H1 (cell line): ENCODE data around the gene PLS3. TPM values are rescaled to one million over a fixed set of nuclear protein-coding genes. Genes with fewer than 3 reads are reported as not detected.

Experiments
- CTCF ChIA-PET: fragments of 300-600 bp; sonication (Branson Sonifier 250); formaldehyde crosslinking; loops from one replicate; lab custom pipeline; 2021; ENCODE audit not compliant: partially characterized antibody; lab: Charles Lee
- POLR2A ChIA-PET: fragments of 300-600 bp; sonication (Branson Sonifier 250); formaldehyde crosslinking; loops from one replicate; lab custom pipeline; 2021; ENCODE audit warnings: inconsistent platforms; ENCODE audit not compliant: partially characterized antibody; lab: Charles Lee
- DNase-seq, 2 experiments: peaks; one replicate each; pipeline versions ENCODE4 v3.0.0 to v3.0.0-alpha.2; 2010 to 2022; ENCODE audit warnings: low spot score in 2 of 2, low read depth in 1 of 2, mixed read lengths in 1 of 2
- FAIRE-seq: peaks from 2 replicates; lab custom pipeline; 2011; peaks lifted over from hg19 to GRCh38; lab: Jason Lieb, UNC
- H2AFZ ChIP-seq: 2 replicates; pipeline ENCODE4 v1.8.1; 2012; ENCODE audit warnings: low read length, inconsistent platforms
- H2AK5ac ChIP-seq: 2 replicates; pipeline ENCODE4 v1.6.1; 2013; ENCODE audit warnings: low read depth, low read length
- H2BK120ac ChIP-seq: replicated peaks from 2 replicates; pipeline ENCODE3; 2013; ENCODE audit warnings: low read depth, low read length, inconsistent platforms
- H2BK12ac ChIP-seq: 2 replicates; pipeline ENCODE4 v1.6.1; 2013; ENCODE audit warnings: low read depth, low read length
- H2BK15ac ChIP-seq: 2 replicates; pipeline ENCODE4 v1.6.1; 2013; ENCODE audit warnings: low read length
- H2BK20ac ChIP-seq: 2 replicates; pipeline ENCODE4 v1.6.1; 2013; ENCODE audit warnings: low read length
- H2BK5ac ChIP-seq: 2 replicates; pipeline ENCODE4 v1.6.1; 2013; ENCODE audit warnings: low read depth, low read length
- H3K14ac ChIP-seq: 2 replicates; pipeline ENCODE4 v1.6.1; 2013; ENCODE audit warnings: inconsistent platforms; ENCODE audit not compliant: insufficient read length
- H3K18ac ChIP-seq: 2 replicates; pipeline ENCODE4 v1.6.1; 2013; ENCODE audit warnings: low read length; ENCODE audit errors: extremely low read depth
- H3K23ac ChIP-seq: 2 replicates; pipeline ENCODE4 v1.6.1; 2013; ENCODE audit warnings: inconsistent platforms; ENCODE audit not compliant: insufficient read length
- H3K23me2 ChIP-seq: 2 replicates; pipeline ENCODE4 v1.6.1; 2013; ENCODE audit warnings: low read depth, low read length
- H3K27ac ChIP-seq: 2 replicates; pipeline ENCODE4 v1.6.1; 2011; ENCODE audit warnings: low read depth, low read length, inconsistent platforms
- H3K27me3 ChIP-seq, 4 experiments: replicated peaks in 1 of 4; 1 replicate in 1 of 4; 2 replicates in 3 of 4; pipeline versions ENCODE4 v1.6.1 to v1.8.1; 2011 to 2013; ENCODE audit warnings: low read length in 3 of 4, mild to moderate bottlenecking in 3 of 4, inconsistent platforms in 2 of 4, mixed read lengths in 2 of 4, moderate library complexity in 1 of 4; ENCODE audit not compliant: control insufficient read depth in 3 of 4, insufficient read depth in 3 of 4; ENCODE audit errors: extremely low read depth in 1 of 4
- H3K36me3 ChIP-seq, 4 experiments: 2 replicates each; pipeline versions ENCODE4 v1.6.1 to v1.8.1; 2011 to 2013; ENCODE audit warnings: mild to moderate bottlenecking in 4 of 4, low read length in 3 of 4, moderate library complexity in 2 of 4, control low read depth in 1 of 4, inconsistent platforms in 1 of 4; ENCODE audit not compliant: insufficient read depth in 4 of 4, control insufficient read depth in 2 of 4
- H3K4ac ChIP-seq: replicated peaks from 2 replicates; pipeline ENCODE3; 2013; ENCODE audit warnings: low read length, low read depth, mixed read lengths, inconsistent platforms; ENCODE audit not compliant: insufficient read length
- H3K4me1 ChIP-seq, 4 experiments: replicated peaks in 1 of 4; 1 replicate in 1 of 4; 2 replicates in 3 of 4; pipeline versions ENCODE4 v1.6.1 to v1.8.1; 2011 to 2013; ENCODE audit warnings: low read length in 3 of 4, inconsistent platforms in 2 of 4, mixed read lengths in 1 of 4; ENCODE audit not compliant: insufficient read depth in 4 of 4, control insufficient read depth in 3 of 4
- H3K4me2 ChIP-seq, 2 experiments: 2 replicates each; pipeline versions ENCODE4 v1.6.1 to v1.8.1; 2011 to 2013; ENCODE audit warnings: low read depth in 2 of 2, low read length in 2 of 2, control low read depth in 1 of 2, inconsistent platforms in 1 of 2, mild to moderate bottlenecking in 1 of 2; ENCODE audit not compliant: insufficient read depth in 1 of 2
- H3K4me3 ChIP-seq, 4 experiments: fragments of 200-600, 300-600 bp in 1 of 4; sonication (generic), shearing (Covaris generic), sonication (Bioruptor Twin) in 1 of 4; 2 replicates each; pipeline versions ENCODE4 v1.5.1 to v1.8.1; 2011 to 2016; ENCODE audit warnings: low read length in 4 of 4, low read depth in 3 of 4, control low read depth in 2 of 4, inconsistent platforms in 2 of 4, mild to moderate bottlenecking in 2 of 4, mixed read lengths in 1 of 4, moderate library complexity in 1 of 4; ENCODE audit not compliant: insufficient read depth in 2 of 4; ENCODE audit errors: extremely low read depth in 1 of 4
- H3K56ac ChIP-seq: replicated peaks from 2 replicates; pipeline ENCODE3; 2013; ENCODE audit warnings: low read depth, mild to moderate bottlenecking, mixed read lengths, low read length, inconsistent platforms; ENCODE audit not compliant: insufficient read length
- H3K79me1 ChIP-seq: 2 replicates; pipeline ENCODE4 v1.6.1; 2013; ENCODE audit warnings: low read depth, low read length, control low read depth
- H3K79me2 ChIP-seq, 2 experiments: 2 replicates each; pipeline versions ENCODE4 v1.6.1 to v1.8.1; 2012 to 2013; ENCODE audit warnings: low read length in 2 of 2, mild to moderate bottlenecking in 2 of 2, inconsistent platforms in 1 of 2; ENCODE audit not compliant: insufficient read depth in 2 of 2, control insufficient read depth in 1 of 2
- H3K9ac ChIP-seq, 4 experiments: replicated peaks in 1 of 4; 1 replicate in 1 of 4; 2 replicates in 3 of 4; pipeline versions ENCODE4 v1.6.1 to v1.8.1; 2011 to 2013; ENCODE audit warnings: low read depth in 3 of 4, low read length in 3 of 4, control low read depth in 2 of 4, mild to moderate bottlenecking in 2 of 4, moderate library complexity in 2 of 4, inconsistent platforms in 1 of 4; ENCODE audit errors: extremely low read depth in 1 of 4
- H3K9me3 ChIP-seq, 2 experiments: 2 replicates each; pipeline versions ENCODE4 v1.6.1 to v1.8.1; 2012 to 2013; ENCODE audit warnings: mild to moderate bottlenecking in 2 of 2, moderate library complexity in 2 of 2, control low read depth in 1 of 2, inconsistent platforms in 1 of 2, low read depth in 1 of 2, low read length in 1 of 2, mixed read lengths in 1 of 2; ENCODE audit not compliant: insufficient read depth in 2 of 2
- H4K20me1 ChIP-seq, 2 experiments: replicated peaks in 1 of 2; 2 replicates each; pipeline versions ENCODE3 to v1.8.1; 2011 to 2013; ENCODE audit warnings: inconsistent platforms in 2 of 2, low read length in 2 of 2, mild to moderate bottlenecking in 1 of 2; ENCODE audit not compliant: insufficient read depth in 2 of 2, control insufficient read depth in 1 of 2
- H4K5ac ChIP-seq: 2 replicates; pipeline ENCODE4 v1.6.1; 2013; ENCODE audit warnings: low read length, low read depth, mixed read lengths, inconsistent platforms; ENCODE audit not compliant: insufficient read length
- H4K8ac ChIP-seq: 2 replicates; pipeline ENCODE4 v1.8.0; 2013; ENCODE audit warnings: mild to moderate bottlenecking, moderate library complexity, low read length, inconsistent platforms; ENCODE audit not compliant: insufficient read depth; ENCODE audit errors: extremely low read depth
- H4K91ac ChIP-seq: replicated peaks from 2 replicates; pipeline ENCODE3; 2013; ENCODE audit warnings: low read length, mixed read lengths, inconsistent platforms; ENCODE audit not compliant: insufficient read length
- BRCA1 ChIP-seq: IDR thresholded peaks from 2 replicates; pipeline ENCODE4 v1.6.1; 2012; ENCODE audit warnings: low read depth, low read length, improper control_type of control experiment
- CTBP2 ChIP-seq: IDR thresholded peaks from 2 replicates; pipeline ENCODE4 v1.7.0; 2011; ENCODE audit warnings: borderline replicate concordance, mild to moderate bottlenecking, moderate library complexity, mixed read lengths, low read length; ENCODE audit not compliant: insufficient read depth, insufficient read length
- KDM5A ChIP-seq: fragments of 200-600 bp; IDR thresholded peaks from 2 replicates; pipeline ENCODE4 v1.7.1; 2012; ENCODE audit warnings: mild to moderate bottlenecking, low read length, inconsistent platforms, mixed read lengths
- SIN3A ChIP-seq, 2 experiments: IDR thresholded peaks in 1 of 2; conservative IDR thresholded peaks in 1 of 2; 2 replicates each; pipeline ENCODE4 v1.6.1; 2011 to 2012; ENCODE audit warnings: low read length in 2 of 2, improper control_type of control experiment in 1 of 2, low read depth in 1 of 2, mild to moderate bottlenecking in 1 of 2
- WGBS, 2 experiments: shearing (Covaris generic) in 1 of 2; methylation state at CpG; one replicate each; pipeline versions ENCODE4 v1.1.6 to v1.1.7; 2013 to 2015; ENCODE audit warnings: low lambda C conversion rate in 2 of 2, mixed read lengths in 2 of 2, inconsistent platforms in 1 of 2, low coverage in 1 of 2, missing lambda C conversion rate in 1 of 2; ENCODE audit not compliant: insufficient replicate concordance in 2 of 2, insufficient coverage in 1 of 2, insufficient read length in 1 of 2; ENCODE audit errors: extremely low coverage in 1 of 2, missing lambda C conversion rate in 1 of 2; 5-methylcytosine and 5-hydroxymethylcytosine counted together
- polyA plus RNA-seq, 7 experiments: library from polyadenylated mRNA; depleted of rRNA in 3 of 7; stranded (reverse) in 5 of 7; unstranded in 2 of 7; fragments of >200 nt in 5 of 7; fragments of 200-250 nt in 2 of 7; gene quantifications; 1 replicate in 5 of 7; 2 replicates in 1 of 7; 4 replicates in 1 of 7; pipeline versions ENCODE4 v1.2.1 to v1.2.3, GENCODE V29; 2011 to 2013; ENCODE audit warnings: missing spikeins in 2 of 7, mixed read lengths in 2 of 7
- total RNA-seq: library from RNA; stranded (reverse); fragmentation: NEBNext Ultra II Directional; extraction: Animal tissue kit (Norgen Biotek cat#: 25700); gene quantifications from 2 replicates; pipeline ENCODE4 v1.2.1, GENCODE V29; 2021

Gene PLS3
- total and polyA plus RNA-seq, 2 of the 8 experiments (the other 6 are each of a cell fraction or from before 2014, with no cell fraction given): 107 to 185 TPM

DNA sequence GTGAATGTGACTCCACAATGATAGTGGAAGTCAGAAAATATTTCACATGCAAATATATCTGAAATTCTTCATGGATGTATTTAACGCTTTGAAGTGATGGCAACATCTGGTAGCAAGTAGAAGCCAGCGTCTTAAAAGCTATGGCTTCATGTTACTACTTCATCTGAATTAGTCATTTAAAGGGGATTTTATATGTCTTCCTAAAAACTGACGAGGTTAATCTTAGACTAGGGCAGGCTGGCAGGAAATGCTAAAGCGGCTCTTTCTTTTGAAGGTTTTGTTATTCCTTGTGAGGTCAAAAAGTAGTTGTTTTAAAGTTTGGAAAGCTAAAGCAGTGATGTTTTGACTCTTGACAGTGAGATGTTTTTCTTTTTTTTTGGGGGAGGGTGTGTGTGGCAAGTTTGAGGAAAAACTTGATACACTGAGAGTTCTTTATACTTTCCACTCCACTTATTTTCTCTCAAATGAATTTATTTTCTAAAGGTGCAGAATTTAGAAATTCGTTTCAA lies 22.6 kb downstream of the PLS3 start:
- Histone ChIP-seq H2BK12ac (no peak overlapping the region), H2BK120ac (no peak overlapping the region), H3K4me2 (peak overlapping the region in 1 of 2 experiments; percentile 23; a peak in 2 of 4 replicates), H3K9me3 (no peaks in the 10 kb centered on the region), H3K27ac (no peak overlapping the region), H3K27me3 (no peaks in the 10 kb centered on the region), H2BK20ac (no peak overlapping the region), H2BK15ac (no peak overlapping the region), H4K91ac (no peak overlapping the region), H4K5ac (no peak overlapping the region), H3K9ac (no peak overlapping the region), H3K79me2 (peaks cover 0 to 94% of the 10 kb centered on the region in 2 experiments; a peak in 3 of 4 replicates), H3K23me2 (no peaks in the 10 kb centered on the region), H2AFZ (no peak overlapping the region), H3K36me3 (peaks cover 0 to 12% (median 0%) of the 10 kb centered on the region in 4 experiments; a peak in 1 of 8 replicates), H3K4me3 (peak overlapping the region in 1 of 4 experiments; percentile 17; a peak in 1 of 8 replicates), H3K79me1 (no peaks in the 10 kb centered on the region), H2AK5ac (no peak overlapping the region), H3K14ac (no peak overlapping the region), H4K20me1 (no peaks in the 10 kb centered on the region), H2BK5ac (no peak overlapping the region), H3K4ac (no peak overlapping the region), H3K56ac (no peak overlapping the region), H3K18ac (no peak overlapping the region), H3K23ac (no peak overlapping the region), H3K4me1 (peaks cover 0 to 3% (median 0%) of the 10 kb centered on the region in 4 experiments; a peak in 3 of 7 replicates), H4K8ac (no peak overlapping the region)
- TF ChIP-seq BRCA1: no peak
- no peak for TF ChIP-seq CTBP2
- no peak for TF ChIP-seq SIN3A (conservative IDR thresholded peaks at IDR 0.05 in 1 of 2, IDR thresholded peaks at IDR 0.05 in 1 of 2; ENCODE audit: low read depth in 1 of 2, low read length in 2 of 2)
- TF ChIP-seq KDM5A: no peak
- 26% methylated on average over 5 of the region's 5 CpGs; no CpG with 5 or more reads in 1 of the 2 experiments for WGBS, 2 experiments
- ChIA-PET CTCF (interaction anchor here (0.6 kb wide), 1 partner anchor 80 kb away, joined by 4 read pairs; no protein-coding TSS in a partner anchor), POLR2A (interaction anchor here (0.8 to 2.2 kb wide), 5 partner anchors 8 to 31 kb away, joined by 3 to 5 read pairs (median 3); no protein-coding TSS in a partner anchor)
- FAIRE-seq: no peak
- no peak for DNase-seq
